ENCODE results near the gene ZNF136.

The ZNF136 gene

DNA sequence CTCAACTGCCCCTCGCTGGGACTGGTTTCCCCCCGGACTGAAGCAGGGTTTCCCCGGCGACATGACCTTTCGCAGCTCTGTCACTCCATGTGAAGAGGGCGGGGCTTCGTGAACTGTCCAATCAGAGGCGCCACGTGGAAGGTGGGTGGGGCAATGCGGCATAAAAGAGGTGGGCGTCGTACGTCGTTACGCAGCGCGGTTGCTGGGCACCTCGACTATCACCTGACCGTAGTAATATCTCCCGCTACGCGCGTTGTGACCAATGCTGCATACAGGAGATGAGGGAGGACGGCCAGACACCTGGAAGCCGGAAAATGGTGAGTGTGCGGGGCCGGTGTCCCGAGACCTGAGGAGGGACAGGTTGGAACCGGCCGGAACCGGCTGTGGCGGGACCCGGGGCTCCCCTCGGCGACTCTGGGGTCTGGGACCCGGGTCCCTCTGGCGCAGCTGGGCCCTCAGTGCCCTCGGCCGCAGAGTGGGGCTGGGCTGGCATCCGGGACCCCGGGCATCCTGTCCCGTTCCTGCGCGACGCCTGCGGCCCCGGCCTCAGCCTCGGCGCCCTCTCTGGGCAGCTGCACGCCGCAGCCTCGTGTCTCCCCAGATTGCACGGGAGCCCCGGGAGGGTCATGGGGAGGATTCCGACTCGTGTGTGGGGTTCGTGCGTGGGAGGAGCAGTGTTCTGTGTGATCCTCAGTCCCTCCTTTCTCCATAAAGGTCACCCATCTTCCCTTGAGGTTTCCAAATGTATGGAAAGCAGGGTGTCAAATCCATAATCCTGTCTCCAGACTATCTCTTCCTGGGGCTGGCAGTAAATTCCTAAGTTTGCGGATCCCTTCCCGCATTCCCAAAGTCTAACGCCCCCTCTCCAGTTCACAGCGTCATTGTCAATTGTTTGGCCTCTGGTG is 32.2 kb downstream of the ZNF136 start:
- no peaks in the 10 kb centered on the region for H3K27me3 ChIP-seq (ENCODE audit: insufficient read depth, low read length)
- peak overlapping the region; percentile 80 for H3K4me3 ChIP-seq (ENCODE audit: low read depth, low read length)
- no peak overlapping the region for H2AFZ ChIP-seq (ENCODE audit: low read length, unreplicated experiment)
- no peaks in the 10 kb centered on the region for H3K4me1 ChIP-seq (ENCODE audit: control insufficient read depth, insufficient read depth, low read length, unreplicated experiment)
- H3K36me3 ChIP-seq (ENCODE audit: insufficient read depth, low read length), result peaks cover 15% of the 10 kb centered on the region
- H3K79me2 ChIP-seq (ENCODE audit: control insufficient read depth, insufficient read depth, low read length, unreplicated experiment), result no peaks in the 10 kb centered on the region
- H3K27ac ChIP-seq (ENCODE audit: low read depth, low read length), result peak overlapping the region; percentile 36; the same call in 1 of the 2 replicates

DNA sequence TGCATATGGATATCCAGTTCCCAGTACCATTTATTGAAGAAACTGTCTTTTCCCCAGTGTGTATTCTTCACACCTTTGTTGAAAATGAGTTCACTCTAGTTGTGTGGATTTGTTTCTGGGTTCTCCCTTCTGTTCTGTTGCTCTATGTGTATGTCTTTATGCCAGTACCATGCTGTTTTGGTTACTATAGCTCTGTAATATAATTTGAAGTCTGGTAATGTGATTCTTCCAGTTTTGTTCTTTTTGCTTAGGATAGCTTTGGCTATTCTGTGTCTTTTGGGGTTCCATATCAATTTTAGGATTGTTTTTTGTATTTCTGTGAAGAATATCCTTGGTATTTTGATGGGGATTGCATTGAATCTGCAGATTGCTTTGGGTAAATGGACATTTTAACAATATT is 35.2 kb downstream of the ZNF136 start:
- Histone ChIP-seq H3K27ac (ENCODE audit: low read depth, low read length) (no peak overlapping the region), H3K79me2 (ENCODE audit: control insufficient read depth, insufficient read depth, low read length, unreplicated experiment) (no peaks in the 10 kb centered on the region), H3K36me3 (ENCODE audit: insufficient read depth, low read length) (0 out of 2 replicates have a peak, but pooled peaks cover 2% of the 10 kb centered on the region), H3K27me3 (ENCODE audit: insufficient read depth, low read length) (no peaks in the 10 kb centered on the region), H3K4me3 (ENCODE audit: low read depth, low read length) (no peak overlapping the region), H2AFZ (ENCODE audit: low read length, unreplicated experiment) (no peak overlapping the region), H3K4me1 (ENCODE audit: control insufficient read depth, insufficient read depth, low read length, unreplicated experiment) (no peaks in the 10 kb centered on the region)

DNA sequence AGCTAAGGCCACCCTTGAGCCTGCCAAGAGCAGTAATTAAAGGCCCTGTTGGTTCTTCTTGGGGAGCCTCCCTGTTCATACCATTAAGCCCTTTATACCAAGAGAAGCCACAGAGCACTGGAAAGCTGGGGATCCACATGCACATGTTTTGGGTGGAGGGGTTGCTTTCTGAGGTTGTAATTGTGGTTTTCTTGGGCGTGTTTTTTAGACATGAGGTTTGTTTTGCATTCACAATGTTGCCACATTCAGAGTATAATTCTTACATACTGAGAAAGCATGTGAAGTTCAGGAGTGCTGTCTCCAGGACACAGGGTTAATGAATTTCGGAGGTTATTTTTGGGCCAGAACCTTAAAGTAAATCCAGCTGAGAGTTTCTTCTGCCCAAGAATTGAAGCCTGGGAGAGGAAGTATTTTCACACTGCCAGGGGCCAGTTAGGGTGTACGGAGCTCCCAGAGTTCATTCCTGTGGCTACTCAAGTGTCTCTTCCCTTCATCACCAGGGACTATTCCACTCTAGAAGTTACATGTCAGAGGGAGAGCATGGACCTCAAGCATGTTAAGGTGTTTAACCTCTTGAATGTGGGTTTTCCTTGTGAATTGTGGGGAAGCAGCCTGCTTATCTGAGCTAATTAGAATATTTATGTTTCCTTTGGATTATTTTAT is 37.0 kb downstream of the ZNF136 start:
- no peaks in the 10 kb centered on the region for H3K27me3 ChIP-seq (ENCODE audit: insufficient read depth, low read length)
- no peak overlapping the region for H3K27ac ChIP-seq (ENCODE audit: low read depth, low read length)
- no peaks in the 10 kb centered on the region for H3K4me1 ChIP-seq (ENCODE audit: control insufficient read depth, insufficient read depth, low read length, unreplicated experiment)
- H3K36me3 ChIP-seq (ENCODE audit: insufficient read depth, low read length), result no peaks in the 10 kb centered on the region
- H3K4me3 ChIP-seq (ENCODE audit: low read depth, low read length), result no peak overlapping the region
- no peak overlapping the region for H2AFZ ChIP-seq (ENCODE audit: low read length, unreplicated experiment)
- H3K79me2 ChIP-seq (ENCODE audit: control insufficient read depth, insufficient read depth, low read length, unreplicated experiment), result no peaks in the 10 kb centered on the region

DNA sequence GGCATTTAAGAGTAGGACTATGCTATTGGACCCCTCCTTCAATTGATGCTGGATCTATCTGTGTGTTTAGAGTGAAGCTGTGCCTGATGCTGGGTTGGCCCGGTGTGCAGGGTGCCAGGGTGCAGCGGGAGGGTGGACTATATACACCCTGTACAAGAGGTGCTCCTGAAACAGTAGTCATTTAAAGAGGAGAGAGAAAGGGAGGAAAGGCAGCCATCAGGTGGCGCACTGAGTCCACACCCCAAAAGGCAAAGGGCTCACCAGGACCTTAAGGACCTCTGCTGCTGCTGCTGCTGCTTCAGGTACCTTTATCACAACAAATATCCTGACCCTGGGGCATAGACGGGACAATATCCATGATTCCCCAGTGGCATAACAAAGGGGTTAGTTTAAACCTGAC is 39.4 kb downstream of the ZNF136 start:
- H3K4me1 ChIP-seq (ENCODE audit: control insufficient read depth, insufficient read depth, low read length, unreplicated experiment), result no peaks in the 10 kb centered on the region
- no peak overlapping the region for H2AFZ ChIP-seq (ENCODE audit: low read length, unreplicated experiment)
- no peak overlapping the region for H3K4me3 ChIP-seq (ENCODE audit: low read depth, low read length)
- no peaks in the 10 kb centered on the region for H3K36me3 ChIP-seq (ENCODE audit: insufficient read depth, low read length)
- H3K27ac ChIP-seq (ENCODE audit: low read depth, low read length), result no peak overlapping the region
- no peaks in the 10 kb centered on the region for H3K79me2 ChIP-seq (ENCODE audit: control insufficient read depth, insufficient read depth, low read length, unreplicated experiment)
- H3K27me3 ChIP-seq (ENCODE audit: insufficient read depth, low read length), result no peaks in the 10 kb centered on the region

DNA sequence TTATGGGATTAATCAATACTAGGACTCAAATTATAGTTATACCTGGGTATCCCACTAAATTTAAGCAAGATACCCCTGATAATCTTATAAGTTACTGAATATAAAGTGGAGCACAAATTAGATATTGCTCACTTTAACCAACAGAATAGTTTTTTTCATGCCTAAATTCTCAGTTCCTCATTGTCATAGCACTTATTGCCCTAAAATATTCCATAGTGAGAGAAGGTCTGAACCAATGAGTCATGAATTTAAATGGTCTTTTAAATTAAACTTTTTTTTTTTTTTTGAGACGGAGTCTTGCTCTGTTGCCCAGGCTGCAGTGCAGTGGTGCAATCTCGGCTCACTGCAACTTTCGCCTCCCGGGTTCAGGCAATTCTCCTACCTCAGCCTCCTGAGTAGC is 42.4 kb downstream of the ZNF136 start:
- Histone ChIP-seq H3K4me3 (ENCODE audit: low read depth, low read length) (no peak overlapping the region), H2AFZ (ENCODE audit: low read length, unreplicated experiment) (no peak overlapping the region), H3K27ac (ENCODE audit: low read depth, low read length) (no peak overlapping the region), H3K36me3 (ENCODE audit: insufficient read depth, low read length) (no peaks in the 10 kb centered on the region), H3K27me3 (ENCODE audit: insufficient read depth, low read length) (no peaks in the 10 kb centered on the region), H3K4me1 (ENCODE audit: control insufficient read depth, insufficient read depth, low read length, unreplicated experiment) (no peaks in the 10 kb centered on the region), H3K79me2 (ENCODE audit: control insufficient read depth, insufficient read depth, low read length, unreplicated experiment) (no peaks in the 10 kb centered on the region)

DNA sequence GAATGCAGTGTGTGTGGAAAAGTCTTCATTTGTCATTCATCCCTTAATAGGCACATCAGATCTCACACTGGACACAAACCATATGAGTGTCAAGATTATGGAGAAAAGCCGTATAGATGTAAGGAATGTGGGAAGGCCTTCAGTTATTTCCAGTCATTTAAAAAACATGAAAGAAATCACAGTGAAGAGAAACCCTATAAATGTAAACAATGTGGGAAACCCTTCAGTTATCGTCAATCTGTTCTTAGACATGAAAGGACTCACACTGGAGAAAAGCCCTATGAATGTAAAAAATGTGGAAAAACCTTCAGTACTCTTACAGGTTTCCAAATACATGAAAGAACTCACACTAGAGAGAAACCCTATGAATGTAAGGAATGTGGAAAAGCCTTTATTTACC is 45.3 kb downstream of the ZNF136 start:
- Histone ChIP-seq H3K36me3 (ENCODE audit: insufficient read depth, low read length) (no peaks in the 10 kb centered on the region), H3K27ac (ENCODE audit: low read depth, low read length) (no peak overlapping the region), H3K27me3 (ENCODE audit: insufficient read depth, low read length) (no peaks in the 10 kb centered on the region)

DNA sequence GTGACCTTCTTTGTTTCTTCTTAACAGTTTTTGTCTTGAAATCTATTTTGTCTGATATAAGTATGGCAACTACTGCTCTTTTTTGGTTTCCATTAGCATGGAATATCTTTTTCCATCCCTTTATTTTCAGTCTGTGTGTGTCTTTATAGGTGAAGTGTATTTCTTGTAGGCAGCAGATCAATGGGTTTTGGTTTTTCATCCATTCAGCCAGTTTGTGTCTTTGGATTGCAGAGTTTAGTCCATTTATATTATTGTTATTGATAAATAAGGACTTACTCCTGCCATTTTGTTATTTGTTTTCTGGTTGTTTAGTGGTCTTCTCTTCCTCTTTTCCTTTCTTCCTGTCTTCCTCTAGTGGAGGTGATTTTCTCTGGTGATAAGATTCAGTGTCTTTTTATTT is 54.4 kb downstream of the ZNF136 start:
- Histone ChIP-seq H3K4me3 (ENCODE audit: low read depth, low read length) (no peak overlapping the region), H3K36me3 (ENCODE audit: insufficient read depth, low read length) (no peaks in the 10 kb centered on the region), H3K27ac (ENCODE audit: low read depth, low read length) (no peak overlapping the region), H3K4me1 (ENCODE audit: control insufficient read depth, insufficient read depth, low read length, unreplicated experiment) (no peaks in the 10 kb centered on the region), H3K79me2 (ENCODE audit: control insufficient read depth, insufficient read depth, low read length, unreplicated experiment) (no peaks in the 10 kb centered on the region), H2AFZ (ENCODE audit: low read length, unreplicated experiment) (no peak overlapping the region), H3K27me3 (ENCODE audit: insufficient read depth, low read length) (no peaks in the 10 kb centered on the region)

More for the DNA sequence above, 45.3 kb downstream of the ZNF136 start:
- Histone ChIP-seq H3K4me3 (ENCODE audit: low read depth, low read length) (no peak overlapping the region), H3K4me1 (ENCODE audit: control insufficient read depth, insufficient read depth, low read length, unreplicated experiment) (no peaks in the 10 kb centered on the region), H3K79me2 (ENCODE audit: control insufficient read depth, insufficient read depth, low read length, unreplicated experiment) (no peaks in the 10 kb centered on the region), H2AFZ (ENCODE audit: low read length, unreplicated experiment) (no peak overlapping the region)

DNA sequence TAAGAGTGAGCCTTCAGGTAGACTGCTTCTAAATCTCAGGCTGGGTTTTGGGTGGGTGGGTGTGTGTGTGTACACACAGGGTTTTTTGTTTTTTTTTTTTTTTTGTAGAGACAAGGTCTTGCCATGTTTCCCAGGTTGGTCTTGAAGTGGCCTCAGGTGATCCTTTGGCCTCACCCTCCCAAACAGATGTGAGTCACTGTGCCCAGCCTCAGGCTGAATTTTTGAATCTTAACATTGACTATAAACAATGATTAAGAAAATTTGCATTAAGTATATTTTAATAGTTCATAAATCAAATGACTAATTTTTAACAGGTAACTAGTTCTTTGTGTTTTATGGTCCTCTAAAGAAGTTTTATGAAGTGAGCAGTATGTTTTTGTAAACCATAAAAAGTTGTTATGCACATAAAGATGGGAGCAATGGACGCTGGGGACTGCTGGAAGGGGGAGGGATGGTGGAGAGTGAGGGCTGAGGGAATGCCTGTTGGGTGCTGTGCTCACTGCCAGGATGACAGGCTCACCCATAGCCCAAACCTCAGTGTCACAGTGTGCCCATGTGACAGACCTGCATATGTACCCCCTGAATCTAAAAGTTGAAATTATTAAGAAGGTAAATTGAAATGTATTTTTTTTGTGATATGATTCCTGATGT is 60.2 kb downstream of the ZNF136 start:
- Histone ChIP-seq H3K27ac (ENCODE audit: low read depth, low read length) (no peak overlapping the region), H2AFZ (ENCODE audit: low read length, unreplicated experiment) (no peak overlapping the region), H3K4me1 (ENCODE audit: control insufficient read depth, insufficient read depth, low read length, unreplicated experiment) (no peaks in the 10 kb centered on the region), H3K79me2 (ENCODE audit: control insufficient read depth, insufficient read depth, low read length, unreplicated experiment) (no peaks in the 10 kb centered on the region), H3K4me3 (ENCODE audit: low read depth, low read length) (no peak overlapping the region), H3K27me3 (ENCODE audit: insufficient read depth, low read length) (no peaks in the 10 kb centered on the region), H3K36me3 (ENCODE audit: insufficient read depth, low read length) (no peaks in the 10 kb centered on the region)

DNA sequence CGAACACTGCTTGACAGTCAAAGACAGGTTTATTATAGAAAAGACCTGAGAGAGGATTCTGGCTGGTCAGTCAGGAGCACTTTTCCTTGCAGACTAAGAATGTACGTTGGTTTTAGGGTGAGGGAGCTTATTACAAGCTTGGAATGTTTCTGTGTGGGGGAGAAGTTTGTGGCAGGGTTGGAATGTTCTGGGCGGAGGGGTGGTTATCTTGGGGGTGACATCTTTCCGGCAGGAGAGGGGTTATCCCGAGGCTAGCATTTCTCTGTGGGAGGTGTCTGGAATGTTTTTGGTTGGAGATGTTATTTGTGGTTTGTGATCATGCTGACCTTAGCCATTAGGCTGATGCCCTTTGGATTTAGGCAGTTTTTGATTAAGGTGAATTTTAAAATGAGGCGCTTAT is 61.8 kb downstream of the ZNF136 start:
- no peaks in the 10 kb centered on the region for H3K36me3 ChIP-seq (ENCODE audit: insufficient read depth, low read length)
- H3K79me2 ChIP-seq (ENCODE audit: control insufficient read depth, insufficient read depth, low read length, unreplicated experiment), result no peaks in the 10 kb centered on the region
- no peaks in the 10 kb centered on the region for H3K27me3 ChIP-seq (ENCODE audit: insufficient read depth, low read length)

DNA sequence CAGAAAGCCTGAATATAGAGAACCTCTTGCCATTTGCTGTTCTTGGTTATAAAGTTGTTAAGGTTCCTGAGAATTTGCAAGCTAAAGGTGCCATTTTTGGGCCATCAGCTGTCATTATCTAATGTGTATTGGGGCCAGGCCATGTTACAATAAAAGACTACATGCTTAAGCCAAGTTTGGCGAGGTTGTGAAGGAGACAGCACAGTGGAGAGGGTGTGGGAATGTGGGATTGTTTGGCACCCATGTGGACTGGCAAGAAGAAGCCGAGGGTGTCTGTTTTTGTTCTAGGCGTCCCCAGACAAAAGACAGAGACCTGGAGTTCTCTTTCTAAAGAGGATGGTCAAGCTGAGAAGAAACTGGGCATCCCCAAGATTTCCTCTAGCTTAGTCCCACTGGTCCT is 67.1 kb downstream of the ZNF136 start:
- no peaks in the 10 kb centered on the region for H3K79me2 ChIP-seq (ENCODE audit: control insufficient read depth, insufficient read depth, low read length, unreplicated experiment)
- H3K4me1 ChIP-seq (ENCODE audit: control insufficient read depth, insufficient read depth, low read length, unreplicated experiment), result no peaks in the 10 kb centered on the region
- H3K36me3 ChIP-seq (ENCODE audit: insufficient read depth, low read length), result peaks cover 5% of the 10 kb centered on the region; the same call in 1 of the 2 replicates
- H3K27me3 ChIP-seq (ENCODE audit: insufficient read depth, low read length), result no peaks in the 10 kb centered on the region
- H2AFZ ChIP-seq (ENCODE audit: low read length, unreplicated experiment), result no peak overlapping the region
- H3K4me3 ChIP-seq (ENCODE audit: low read depth, low read length), result no peak overlapping the region
- no peak overlapping the region for H3K27ac ChIP-seq (ENCODE audit: low read depth, low read length)

More for the DNA sequence above, 61.8 kb downstream of the ZNF136 start:
- no peak overlapping the region for H3K4me3 ChIP-seq (ENCODE audit: low read depth, low read length)
- no peak overlapping the region for H2AFZ ChIP-seq (ENCODE audit: low read length, unreplicated experiment)
- no peak overlapping the region for H3K27ac ChIP-seq (ENCODE audit: low read depth, low read length)
- no peaks in the 10 kb centered on the region for H3K4me1 ChIP-seq (ENCODE audit: control insufficient read depth, insufficient read depth, low read length, unreplicated experiment)

Measured in ACC112 (cell line).